ENCODE results near the gene NPR3.
A peak's percentile ranks its signal among the peaks of the same experiment; 100 is the strongest.

The NPR3 gene

GRCh38 chr5:32711681-32712480 is 760 bp downstream of the NPR3 start:
- TF ChIP-seq SUZ12 (IDR thresholded peaks at IDR 0.05; ENCODE audit: extremely low read depth, insufficient read depth, insufficient read length) = peak; percentile 91
- no peak for TF ChIP-seq YY1 (IDR thresholded peaks at IDR 0.05; ENCODE audit: insufficient read depth, insufficient read length)
- no peak for DNase-seq (ENCODE audit: low read depth, low spot score)
- Histone ChIP-seq H3K4me3 (ENCODE audit: insufficient read length, low read depth) (peak overlapping the region; percentile 36), H3K9me3 (ENCODE audit: insufficient read depth, low read length) (no peaks in the 10 kb centered on the region), H3K4me1 (ENCODE audit: insufficient read depth, insufficient read length) (peaks cover 9% of the 10 kb centered on the region), H3K27me3 (ENCODE audit: insufficient read depth, insufficient read length) (peaks cover 82% of the 10 kb centered on the region), H3K9ac (ENCODE audit: insufficient read length, low read depth) (peak overlapping the region; percentile 42), H3K36me3 (ENCODE audit: insufficient read depth, insufficient read length, low read length) (no peaks in the 10 kb centered on the region)

GRCh38 chr5:32712481-32713360 is 1.6 kb downstream of the NPR3 start:
- TF ChIP-seq ZNF274 (IDR thresholded peaks at IDR 0.05; ENCODE audit: low read depth, low read length) = no peak
- TF ChIP-seq SUZ12 (IDR thresholded peaks at IDR 0.05; ENCODE audit: extremely low read depth, insufficient read depth, insufficient read length) = peak; percentile 63
- H3K27me3 ChIP-seq (ENCODE audit: insufficient read depth, insufficient read length) = peaks cover 82% of the 10 kb centered on the region
- no peaks in the 10 kb centered on the region for H3K9me3 ChIP-seq (ENCODE audit: insufficient read depth, low read length)
- DNase-seq (ENCODE audit: low read depth, low spot score) = no peak
- H3K4me3 ChIP-seq (ENCODE audit: insufficient read length, low read depth) = peak overlapping the region; percentile 37
- H3K9ac ChIP-seq (ENCODE audit: insufficient read length, low read depth) = peak overlapping the region; percentile 42
- peaks cover 9% of the 10 kb centered on the region for H3K4me1 ChIP-seq (ENCODE audit: insufficient read depth, insufficient read length)
- H3K36me3 ChIP-seq (ENCODE audit: insufficient read depth, insufficient read length, low read length) = no peaks in the 10 kb centered on the region

- Histone ChIP-seq H3K9ac (ENCODE audit: insufficient read length, low read depth) (peak overlapping the region; percentile 42), H3K27me3 (ENCODE audit: insufficient read depth, insufficient read length) (peaks cover 81% of the 10 kb centered on the region), H3K36me3 (ENCODE audit: insufficient read depth, insufficient read length, low read length) (no peaks in the 10 kb centered on the region), H3K4me1 (ENCODE audit: insufficient read depth, insufficient read length) (peaks cover 9% of the 10 kb centered on the region), H3K4me3 (ENCODE audit: insufficient read length, low read depth) (peak overlapping the region; percentile 37), H3K9me3 (ENCODE audit: insufficient read depth, low read length) (no peaks in the 10 kb centered on the region)
- DNase-seq (ENCODE audit: low read depth, low spot score) = no peak
- TF ChIP-seq YY1 (IDR thresholded peaks at IDR 0.05; ENCODE audit: insufficient read depth, insufficient read length) = no peak
- no peak for TF ChIP-seq ZNF274 (IDR thresholded peaks at IDR 0.05; ENCODE audit: low read depth, low read length)
- TF ChIP-seq SUZ12 (IDR thresholded peaks at IDR 0.05; ENCODE audit: extremely low read depth, insufficient read depth, insufficient read length) = no peak
Observed at GRCh38 chr5:32713361-32713769, 2.2 kb downstream of the NPR3 start.

GRCh38 chr5:32713770-32714381 is 2.8 kb downstream of the NPR3 start:
- TF ChIP-seq ZNF274 (IDR thresholded peaks at IDR 0.05; ENCODE audit: low read depth, low read length) = no peak
- no peak for TF ChIP-seq SUZ12 (IDR thresholded peaks at IDR 0.05; ENCODE audit: extremely low read depth, insufficient read depth, insufficient read length)
- TF ChIP-seq YY1 (IDR thresholded peaks at IDR 0.05; ENCODE audit: insufficient read depth, insufficient read length) = no peak
- Histone ChIP-seq H3K27me3 (ENCODE audit: insufficient read depth, insufficient read length) (peaks cover 76% of the 10 kb centered on the region), H3K4me3 (ENCODE audit: insufficient read length, low read depth) (peak overlapping the region; percentile 37), H3K9me3 (ENCODE audit: insufficient read depth, low read length) (no peaks in the 10 kb centered on the region), H3K9ac (ENCODE audit: insufficient read length, low read depth) (peak overlapping the region; percentile 42), H3K4me1 (ENCODE audit: insufficient read depth, insufficient read length) (peaks cover 9% of the 10 kb centered on the region), H3K36me3 (ENCODE audit: insufficient read depth, insufficient read length, low read length) (no peaks in the 10 kb centered on the region)
- DNase-seq (ENCODE audit: low read depth, low spot score) = no peak

- TF ChIP-seq ZNF274 (IDR thresholded peaks at IDR 0.05; ENCODE audit: low read depth, low read length) (no peak), SUZ12 (IDR thresholded peaks at IDR 0.05; ENCODE audit: extremely low read depth, insufficient read depth, insufficient read length) (no peak), YY1 (IDR thresholded peaks at IDR 0.05; ENCODE audit: insufficient read depth, insufficient read length) (no peak)
- Histone ChIP-seq H3K4me1 (ENCODE audit: insufficient read depth, insufficient read length) (peaks cover 7% of the 10 kb centered on the region), H3K27me3 (ENCODE audit: insufficient read depth, insufficient read length) (peaks cover 66% of the 10 kb centered on the region), H3K36me3 (ENCODE audit: insufficient read depth, insufficient read length, low read length) (no peaks in the 10 kb centered on the region), H3K9me3 (ENCODE audit: insufficient read depth, low read length) (no peaks in the 10 kb centered on the region), H3K9ac (ENCODE audit: insufficient read length, low read depth) (no peak overlapping the region), H3K4me3 (ENCODE audit: insufficient read length, low read depth) (no peak overlapping the region)
- no peak for DNase-seq (ENCODE audit: low read depth, low spot score)
Observed at GRCh38 chr5:32714836-32715235, 3.7 kb downstream of the NPR3 start.

- DNase-seq (ENCODE audit: low read depth, low spot score) = no peak
- no peaks in the 10 kb centered on the region for H3K9me3 ChIP-seq (ENCODE audit: insufficient read depth, low read length)
- H3K4me3 ChIP-seq (ENCODE audit: insufficient read length, low read depth) = no peak overlapping the region
- TF ChIP-seq ZNF274 (IDR thresholded peaks at IDR 0.05; ENCODE audit: low read depth, low read length) = no peak
- no peak for TF ChIP-seq YY1 (IDR thresholded peaks at IDR 0.05; ENCODE audit: insufficient read depth, insufficient read length)
- no peak for TF ChIP-seq SUZ12 (IDR thresholded peaks at IDR 0.05; ENCODE audit: extremely low read depth, insufficient read depth, insufficient read length)
- H3K27me3 ChIP-seq (ENCODE audit: insufficient read depth, insufficient read length) = peaks cover 13% of the 10 kb centered on the region
- no peak overlapping the region for H3K9ac ChIP-seq (ENCODE audit: insufficient read length, low read depth)
- H3K36me3 ChIP-seq (ENCODE audit: insufficient read depth, insufficient read length, low read length) = no peaks in the 10 kb centered on the region
- no peaks in the 10 kb centered on the region for H3K4me1 ChIP-seq (ENCODE audit: insufficient read depth, insufficient read length)
Observed at GRCh38 chr5:32720300-32720699, 9.2 kb downstream of the NPR3 start.

- H3K4me1 ChIP-seq (ENCODE audit: insufficient read depth, insufficient read length) = no peaks in the 10 kb centered on the region
- H3K27me3 ChIP-seq (ENCODE audit: insufficient read depth, insufficient read length) = no peaks in the 10 kb centered on the region
- TF ChIP-seq YY1 (IDR thresholded peaks at IDR 0.05; ENCODE audit: insufficient read depth, insufficient read length) (no peak), SUZ12 (IDR thresholded peaks at IDR 0.05; ENCODE audit: extremely low read depth, insufficient read depth, insufficient read length) (no peak), ZNF274 (IDR thresholded peaks at IDR 0.05; ENCODE audit: low read depth, low read length) (no peak)
- H3K9me3 ChIP-seq (ENCODE audit: insufficient read depth, low read length) = no peaks in the 10 kb centered on the region
- H3K36me3 ChIP-seq (ENCODE audit: insufficient read depth, insufficient read length, low read length) = no peaks in the 10 kb centered on the region
- no peak overlapping the region for H3K4me3 ChIP-seq (ENCODE audit: insufficient read length, low read depth)
- no peak for DNase-seq (ENCODE audit: low read depth, low spot score)
- no peak overlapping the region for H3K9ac ChIP-seq (ENCODE audit: insufficient read length, low read depth)
Observed at GRCh38 chr5:32721626-32722025, 10.5 kb downstream of the NPR3 start.
